MM.1S (cell line): ENCODE measurements around the gene VMP1.
"Not testable (repeated sequence)": the region's sequence is repeated elsewhere in the genome, so short reads cannot be mapped to it uniquely, and the experiment has no call there.

ENCODE experiments used
- DNase-seq: peaks from one replicate; pipeline ENCODE4 v3.0.0-alpha.2; 2015
- H2AFZ ChIP-seq: fragments of 300-600 bp; sonication (generic); 2 replicates; pipeline ENCODE4 v1.6.0; 2016; ENCODE audit warnings: antibody characterized with exemption, low read length
- H3F3A ChIP-seq: fragments of 300-600 bp; sonication (generic); 2 replicates; pipeline ENCODE4 v1.6.1; 2016; ENCODE audit warnings: mild to moderate bottlenecking, antibody characterized with exemption, low read length, moderate library complexity, mixed read lengths; ENCODE audit not compliant: insufficient read depth
- H3K27ac ChIP-seq: fragments of 300-600 bp; sonication (generic); 2 replicates; pipeline ENCODE4 v1.5.1; 2016; ENCODE audit warnings: mild to moderate bottlenecking, low read length
- H3K27me3 ChIP-seq: fragments of 300-600 bp; sonication (generic); replicated peaks from 2 replicates; pipeline ENCODE4 v1.6.0; 2016; ENCODE audit warnings: low read length; ENCODE audit not compliant: insufficient read depth
- H3K36me3 ChIP-seq: fragments of 300-600 bp; sonication (generic); replicated peaks from 2 replicates; pipeline ENCODE4 v1.6.1; 2016; ENCODE audit warnings: mild to moderate bottlenecking, low read length, mixed read lengths; ENCODE audit not compliant: insufficient read depth
- H3K4me1 ChIP-seq: fragments of 300-600 bp; sonication (generic); 2 replicates; pipeline ENCODE4 v1.6.1; 2016; ENCODE audit warnings: low read length, mixed read lengths
- H3K4me2 ChIP-seq: fragments of 300-600 bp; sonication (generic); 2 replicates; pipeline ENCODE4 v1.6.0; 2016; ENCODE audit warnings: low read depth, low read length
- H3K4me3 ChIP-seq: fragments of 300-600 bp; sonication (generic); 2 replicates; pipeline ENCODE4 v1.5.1; 2016; ENCODE audit warnings: low read length, mixed read lengths
- H3K79me2 ChIP-seq: fragments of 300-600 bp; sonication (generic); 2 replicates; pipeline ENCODE4 v1.6.1; 2016; ENCODE audit warnings: mixed run types, low read length, mixed read lengths
- H3K9ac ChIP-seq: fragments of 300-600 bp; sonication (generic); 2 replicates; pipeline ENCODE4 v1.6.1; 2016; ENCODE audit warnings: low read length, mixed read lengths
- H3K9me2 ChIP-seq: fragments of 300-600 bp; sonication (generic); replicated peaks from 2 replicates; pipeline ENCODE4 v1.6.1; 2016; ENCODE audit warnings: mild to moderate bottlenecking, low read length, mixed read lengths; ENCODE audit not compliant: insufficient read depth
- H3K9me3 ChIP-seq: fragments of 300-600 bp; sonication (generic); replicated peaks from 2 replicates; pipeline ENCODE4 v1.6.1; 2016; ENCODE audit warnings: mild to moderate bottlenecking, low read length, mixed read lengths; ENCODE audit not compliant: insufficient read depth
- H4K20me1 ChIP-seq: fragments of 300-600 bp; sonication (generic); 2 replicates; pipeline ENCODE4 v1.6.1; 2016; ENCODE audit warnings: mild to moderate bottlenecking, low read length, moderate library complexity, mixed read lengths; ENCODE audit not compliant: insufficient read depth
- EZH2 ChIP-seq: fragments of 300-600 bp; sonication (generic); optimal IDR thresholded peaks from 2 replicates; pipeline ENCODE3; 2017; ENCODE audit warnings: low read depth, mild to moderate bottlenecking, antibody characterized with exemption, low read length, mixed read lengths
- EZH2phosphoT487 ChIP-seq: fragments of 300-600 bp; sonication (generic); IDR thresholded peaks from 2 replicates; pipeline ENCODE4 v1.6.1; 2018; ENCODE audit warnings: antibody characterized with exemption, low read length
- TF ChIP-seq, protein P1 (sequence below): fragments of 300-600 bp; sonication (generic); IDR thresholded peaks from 2 replicates; pipeline ENCODE4 v1.5.1; 2016; ENCODE audit warnings: antibody characterized with exemption, low read length, mixed read lengths

The VMP1 gene

DNA sequence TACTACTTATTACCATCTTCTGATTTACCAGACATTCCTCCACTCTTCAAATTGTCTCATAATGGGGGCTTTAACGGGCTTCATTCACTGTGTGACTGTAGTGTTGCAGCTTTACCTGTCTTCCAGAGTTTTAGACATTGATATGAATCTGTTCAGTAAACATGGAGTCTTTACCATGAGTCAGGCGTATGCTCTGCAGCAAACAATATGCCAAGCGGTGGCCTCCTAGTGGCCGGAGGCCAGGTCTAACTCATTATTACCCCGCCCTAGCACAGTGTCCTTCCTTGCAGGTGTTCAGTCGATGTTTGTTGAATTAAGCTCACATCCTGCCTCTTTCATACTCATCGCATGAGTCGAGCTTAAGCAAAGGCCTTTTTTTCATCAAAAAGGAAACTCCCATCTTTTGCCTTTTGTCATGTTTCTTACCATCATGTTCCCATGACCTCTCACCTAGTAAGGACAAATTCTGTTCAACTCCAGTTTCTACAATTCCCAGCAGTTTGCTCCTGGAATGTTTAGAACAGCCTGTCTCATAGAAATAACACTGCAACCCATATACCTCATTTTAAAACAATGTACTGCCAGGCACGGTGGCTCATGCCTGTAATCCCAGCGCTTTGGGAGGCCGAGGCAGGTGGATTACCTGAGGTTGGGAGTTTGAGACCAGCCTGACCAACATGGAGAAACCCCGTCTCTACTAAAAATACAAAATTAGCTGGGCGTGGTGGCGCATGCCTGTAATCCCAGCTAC lies 145.9 kb downstream of the VMP1 start:
- Histone ChIP-seq H3K4me1 (0 out of 2 replicates have a peak, but pooled peaks cover 4% of the 10 kb centered on the region), H3K9me2 (no peaks in the 10 kb centered on the region), H3K27ac (peak overlapping the region; percentile 47; the same call in 1 of the 2 replicates), H3K27me3 (no peaks in the 10 kb centered on the region), H3K4me2 (peak overlapping the region; percentile 12; the same call in 1 of the 2 replicates), H3K79me2 (no peaks in the 10 kb centered on the region), H3K9ac (no peak overlapping the region), H3K4me3 (no peak overlapping the region), H3F3A (peaks cover 9% of the 10 kb centered on the region; the same call in 1 of the 2 replicates), H3K36me3 (no peaks in the 10 kb centered on the region), H3K9me3 (no peaks in the 10 kb centered on the region), H2AFZ (no peak overlapping the region), H4K20me1 (no peaks in the 10 kb centered on the region)
- TF ChIP-seq EZH2phosphoT487 (no peak), EZH2 (no peak)
- TF ChIP-seq, protein P1, sequence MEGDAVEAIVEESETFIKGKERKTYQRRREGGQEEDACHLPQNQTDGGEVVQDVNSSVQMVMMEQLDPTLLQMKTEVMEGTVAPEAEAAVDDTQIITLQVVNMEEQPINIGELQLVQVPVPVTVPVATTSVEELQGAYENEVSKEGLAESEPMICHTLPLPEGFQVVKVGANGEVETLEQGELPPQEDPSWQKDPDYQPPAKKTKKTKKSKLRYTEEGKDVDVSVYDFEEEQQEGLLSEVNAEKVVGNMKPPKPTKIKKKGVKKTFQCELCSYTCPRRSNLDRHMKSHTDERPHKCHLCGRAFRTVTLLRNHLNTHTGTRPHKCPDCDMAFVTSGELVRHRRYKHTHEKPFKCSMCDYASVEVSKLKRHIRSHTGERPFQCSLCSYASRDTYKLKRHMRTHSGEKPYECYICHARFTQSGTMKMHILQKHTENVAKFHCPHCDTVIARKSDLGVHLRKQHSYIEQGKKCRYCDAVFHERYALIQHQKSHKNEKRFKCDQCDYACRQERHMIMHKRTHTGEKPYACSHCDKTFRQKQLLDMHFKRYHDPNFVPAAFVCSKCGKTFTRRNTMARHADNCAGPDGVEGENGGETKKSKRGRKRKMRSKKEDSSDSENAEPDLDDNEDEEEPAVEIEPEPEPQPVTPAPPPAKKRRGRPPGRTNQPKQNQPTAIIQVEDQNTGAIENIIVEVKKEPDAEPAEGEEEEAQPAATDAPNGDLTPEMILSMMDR: peak; percentile 55
- DNase-seq: peak; percentile 86

DNA sequence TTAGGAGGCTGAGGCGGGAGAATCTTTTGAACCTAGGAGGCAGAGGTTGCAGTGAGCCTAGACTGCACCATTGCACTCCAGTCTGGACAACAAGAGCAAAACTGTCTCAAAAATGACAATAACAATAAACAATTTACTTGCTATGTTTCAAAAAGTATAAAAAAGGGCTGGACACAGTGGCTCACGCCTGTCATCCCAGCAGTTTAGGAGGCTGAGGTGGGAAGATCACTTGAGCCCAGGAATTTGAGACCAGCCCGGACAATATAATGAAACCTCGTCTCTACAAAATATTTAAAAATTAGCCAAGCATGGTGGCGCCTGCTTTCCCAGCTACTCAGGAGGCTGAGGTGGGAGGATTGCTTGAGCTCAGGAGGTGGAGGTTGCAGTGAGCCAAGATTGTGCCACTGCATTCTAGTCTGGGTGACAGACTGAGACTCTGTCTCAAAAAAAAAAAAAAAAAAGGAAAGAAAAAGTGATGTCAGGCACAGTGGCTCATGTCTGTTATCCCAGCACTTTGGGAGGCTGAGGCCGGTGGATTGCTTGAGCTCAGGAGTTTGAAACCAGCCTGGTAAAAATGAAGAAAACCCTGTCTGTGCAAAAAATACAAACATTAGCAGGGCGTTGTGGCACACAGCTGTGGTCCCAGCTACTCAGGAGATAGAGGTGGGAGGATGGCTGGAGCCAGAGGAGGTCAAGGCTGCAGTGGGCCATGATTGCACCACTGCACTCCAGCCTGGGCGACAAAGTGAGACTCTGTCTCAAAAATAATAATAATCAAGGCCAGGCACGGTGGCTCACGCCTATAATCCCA lies 146.7 kb downstream of the VMP1 start:
- not testable (repeated sequence) for H3K4me1 ChIP-seq, H4K20me1 ChIP-seq, H3K9ac ChIP-seq, DNase-seq, H3F3A ChIP-seq, H2AFZ ChIP-seq, H3K9me3 ChIP-seq, H3K79me2 ChIP-seq, H3K4me2 ChIP-seq, H3K27me3 ChIP-seq, H3K9me2 ChIP-seq, H3K36me3 ChIP-seq, H3K4me3 ChIP-seq
- H3K27ac ChIP-seq: peak overlapping the region; percentile 47; the same call in 1 of the 2 replicates

DNA sequence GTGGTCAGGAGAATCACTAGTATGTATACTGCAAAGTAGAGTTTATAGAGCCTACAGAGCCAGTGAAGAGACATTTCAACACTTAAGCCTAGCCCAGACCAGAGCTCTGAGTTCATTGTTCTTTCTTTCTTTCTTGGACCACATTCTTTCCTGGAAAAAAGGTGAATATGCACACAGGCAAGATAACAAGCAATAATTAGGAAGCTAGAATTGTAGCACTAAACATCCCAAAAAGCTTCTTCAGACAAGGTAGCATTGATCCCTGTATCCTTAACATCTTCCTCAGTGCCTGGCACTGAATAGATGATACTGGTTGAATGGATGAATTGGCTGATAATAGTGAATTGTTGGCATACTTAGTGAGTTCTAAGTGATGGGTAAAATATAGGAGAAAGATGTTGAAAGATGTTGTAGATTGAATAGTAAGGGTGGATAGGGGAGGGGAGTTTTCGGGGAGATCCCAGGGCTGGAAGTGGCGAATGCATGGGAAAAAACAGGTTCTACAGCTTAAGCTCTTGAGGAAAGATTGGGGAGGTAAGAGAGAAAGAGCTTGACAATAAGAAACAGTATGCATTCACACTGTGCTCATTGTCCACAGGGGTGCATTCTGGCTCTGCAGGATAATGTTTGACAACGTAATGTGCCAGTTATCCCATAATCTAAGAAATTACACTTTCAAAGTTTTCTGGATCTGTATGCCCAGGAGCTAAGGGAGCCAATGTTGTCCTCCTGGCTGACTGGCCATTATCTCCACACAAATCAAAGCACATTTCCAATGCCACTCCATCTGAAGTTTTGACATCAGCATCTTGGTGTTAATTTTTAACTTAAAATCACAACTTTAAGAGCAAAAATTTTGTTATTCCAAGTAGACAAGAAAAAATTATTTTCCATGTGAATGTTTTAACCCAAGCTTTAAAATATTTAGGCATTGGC lies 149.7 kb downstream of the VMP1 start:
- Histone ChIP-seq H3K9ac (no peak overlapping the region), H3K4me3 (no peak overlapping the region), H4K20me1 (no peaks in the 10 kb centered on the region), H3K4me2 (no peak overlapping the region), H3K9me3 (no peaks in the 10 kb centered on the region), H3K27ac (no peak overlapping the region), H3K4me1 (0 out of 2 replicates have a peak, but pooled peaks cover 4% of the 10 kb centered on the region), H3K9me2 (no peaks in the 10 kb centered on the region), H2AFZ (no peak overlapping the region), H3F3A (0 out of 2 replicates have a peak, but pooled peaks cover 6% of the 10 kb centered on the region), H3K36me3 (no peaks in the 10 kb centered on the region), H3K79me2 (no peaks in the 10 kb centered on the region), H3K27me3 (no peaks in the 10 kb centered on the region)
- DNase-seq: no peak
- no peak for TF ChIP-seq EZH2phosphoT487
- no peak for TF ChIP-seq EZH2
- TF ChIP-seq, protein P1: no peak
